SHP77 treated with DMSO at 0.1 percent for 48 hours (cell line): ENCODE results near the gene ARHGAP10.
"Not testable (repeated sequence)": the region's sequence is repeated elsewhere in the genome, so short reads cannot be mapped to it uniquely, and the experiment has no call there.

Experiments used
- DNase-seq: peaks from one replicate; lab custom pipeline; 2025; lab: John Stamatoyannopoulos, UW

Gene ARHGAP10

GRCh38 chr4:148064451-148064850 is 332.6 kb downstream of the ARHGAP10 start:
- no peak for DNase-seq

DNA sequence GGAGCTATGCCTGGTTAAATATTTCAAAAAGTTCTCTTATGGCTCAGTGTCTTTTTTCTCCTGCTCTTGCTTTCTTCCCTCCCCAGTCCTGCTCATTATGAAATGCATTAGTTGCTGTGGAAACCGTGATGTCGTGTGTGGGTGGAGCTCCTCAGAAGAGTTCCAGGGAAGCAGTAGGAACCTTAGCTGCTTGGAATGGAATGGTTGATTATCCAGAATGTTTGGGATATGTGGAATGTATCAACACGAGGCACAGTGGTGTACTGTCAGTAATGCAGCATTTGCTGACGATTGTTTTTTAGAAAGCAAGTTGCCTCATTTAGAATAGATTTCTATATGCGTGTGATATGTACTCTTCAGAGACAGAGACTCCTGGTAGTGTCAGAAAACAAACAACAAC is 333.2 kb downstream of the ARHGAP10 start:
- no peak for DNase-seq

GRCh38 chr4:148067301-148067916 is 335.5 kb downstream of the ARHGAP10 start:
- no peak for DNase-seq

GRCh38 chr4:148068065-148068911 is 336.4 kb downstream of the ARHGAP10 start:
- DNase-seq = no peak

GRCh38 chr4:148069086-148069894 is 337.4 kb downstream of the ARHGAP10 start:
- no peak for DNase-seq

DNA sequence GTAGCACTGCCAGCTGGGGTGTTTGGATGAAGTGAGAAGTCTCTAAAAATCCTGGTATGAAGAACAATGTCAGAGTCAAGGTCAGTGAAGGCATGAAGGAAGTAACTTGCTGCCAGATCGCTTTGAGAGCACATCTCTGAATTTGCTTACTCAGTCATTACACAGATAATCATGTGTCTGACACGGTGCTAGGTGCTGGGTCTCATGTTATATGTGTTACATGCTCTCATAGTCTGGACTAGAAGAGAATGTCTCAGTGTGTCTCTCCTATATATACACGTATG is 337.9 kb downstream of the ARHGAP10 start:
- no peak for DNase-seq

GRCh38 chr4:148071009-148071408 is 339.1 kb downstream of the ARHGAP10 start:
- DNase-seq = no peak

GRCh38 chr4:148072789-148073188 is 340.9 kb downstream of the ARHGAP10 start:
- DNase-seq = no peak

DNA sequence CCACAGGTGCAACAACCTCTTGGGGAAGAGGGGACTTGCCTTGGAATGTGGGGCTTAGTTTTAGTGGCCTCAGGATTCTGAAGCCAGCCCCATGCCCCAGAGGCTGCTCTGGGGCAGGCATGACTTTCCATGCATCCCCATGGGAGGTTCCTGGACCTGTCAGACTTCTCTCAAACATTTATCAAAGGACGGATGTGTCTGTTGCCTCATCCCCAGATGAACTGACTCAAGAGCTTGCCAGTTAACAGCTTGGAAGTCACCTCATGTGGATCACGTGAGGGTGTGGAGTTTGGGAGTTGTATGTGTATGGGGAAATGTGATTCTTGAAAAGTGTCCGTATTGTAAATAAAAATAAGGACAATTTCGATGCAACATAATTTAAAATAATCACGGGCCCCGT is 341.5 kb downstream of the ARHGAP10 start:
- DNase-seq = no peak

- no peak for DNase-seq
Observed at GRCh38 chr4:148074462-148074861, 342.6 kb downstream of the ARHGAP10 start.

GRCh38 chr4:148075438-148075837 is 343.6 kb downstream of the ARHGAP10 start:
- no peak for DNase-seq

GRCh38 chr4:148076964-148077363 is 345.1 kb downstream of the ARHGAP10 start:
- DNase-seq = no peak

- DNase-seq = no peak
Observed at GRCh38 chr4:148077581-148077980, 345.7 kb downstream of the ARHGAP10 start.

DNA sequence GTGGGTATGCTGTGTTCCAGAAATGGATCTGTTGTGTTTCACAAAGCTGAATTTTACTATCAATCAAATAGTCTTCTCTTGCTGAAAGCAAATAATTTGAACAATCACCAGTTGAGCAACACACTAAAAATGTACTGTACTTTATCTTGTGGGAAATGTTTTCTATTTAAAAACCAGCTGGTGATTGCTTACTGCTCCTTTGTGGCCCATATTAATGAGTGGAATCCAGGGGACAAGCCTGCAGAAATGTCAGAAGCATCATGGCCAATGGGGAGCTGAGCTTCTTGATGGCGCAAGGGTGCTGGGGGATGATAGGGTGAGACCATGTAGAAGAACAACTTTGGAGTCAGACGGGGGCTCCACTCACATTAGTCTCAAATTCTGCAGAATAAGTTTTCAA is 346.2 kb downstream of the ARHGAP10 start:
- no peak for DNase-seq

- DNase-seq = no peak
Observed at GRCh38 chr4:148079961-148080360, 348.1 kb downstream of the ARHGAP10 start.

DNA sequence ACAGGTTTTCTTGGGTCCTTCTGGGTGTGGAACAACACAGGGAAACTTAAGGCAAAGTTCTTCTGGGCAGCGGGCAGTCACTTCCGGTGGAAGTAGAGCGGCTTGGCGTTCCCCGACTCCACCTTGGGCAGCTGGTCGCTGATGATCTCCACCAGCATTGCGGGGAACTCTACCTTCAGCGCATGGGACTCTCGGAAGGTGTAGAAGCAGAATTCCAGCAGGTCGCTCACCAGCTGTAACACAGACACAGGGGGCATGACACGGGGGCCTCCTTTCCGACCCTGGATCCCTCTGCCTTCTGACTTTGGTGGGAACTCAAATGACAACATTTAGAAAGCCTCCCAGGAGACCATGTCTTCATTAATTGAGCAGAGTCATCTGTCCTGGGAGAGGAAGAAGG is 349.4 kb downstream of the ARHGAP10 start:
- DNase-seq = no peak

- DNase-seq = no peak
Observed at GRCh38 chr4:148081745-148082144, 349.9 kb downstream of the ARHGAP10 start.

GRCh38 chr4:148083073-148083472 is 351.2 kb downstream of the ARHGAP10 start:
- DNase-seq = not testable (repeated sequence)

DNA sequence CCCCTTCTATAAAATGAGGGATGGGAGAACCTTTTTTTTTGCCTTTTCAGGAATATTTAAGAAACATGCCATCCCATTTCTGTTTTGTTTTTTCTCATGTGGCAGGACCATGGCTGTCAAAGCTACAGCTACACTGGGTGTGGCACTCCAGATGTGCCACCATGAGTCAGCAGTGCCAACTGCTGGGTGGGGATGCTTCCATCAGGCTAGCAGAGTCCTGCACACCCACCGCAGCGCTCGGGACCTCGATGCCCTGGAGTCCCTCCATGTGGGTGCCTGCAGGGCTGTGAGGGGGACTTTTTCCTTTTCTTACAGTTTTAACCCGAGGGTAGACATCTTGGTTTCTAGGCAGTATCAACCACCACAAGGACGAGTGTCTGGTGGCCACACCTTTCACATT is 357.7 kb downstream of the ARHGAP10 start:
- DNase-seq = no peak

- DNase-seq = no peak
Observed at GRCh38 chr4:148090029-148090428, 358.1 kb downstream of the ARHGAP10 start.

GRCh38 chr4:148090503-148091476 is 358.9 kb downstream of the ARHGAP10 start:
- no peak for DNase-seq

- DNase-seq = no peak
Observed at GRCh38 chr4:148091896-148092295, 360.0 kb downstream of the ARHGAP10 start.
